CD4-positive, CD25-positive, alpha-beta regulatory T cell (primary cell): ENCODE results near the gene TTC28. TPM values are rescaled to one million over a fixed set of nuclear protein-coding genes. Genes with fewer than 3 reads are reported as not detected.

Experiments
- ATAC-seq, 2 donors: fragments of 150-1000 bp; cut with Tn5 transposase; one replicate each; pipeline ENCODE4 v1.10.0; 2021; ENCODE audit warnings: low read depth in 2 of 2, moderate number of reproducible peaks in 2 of 2, moderate library complexity in 1 of 2
- DNase-seq, 3 donors: peaks; one replicate each; pipeline versions ENCODE4 v3.0.0 to v3.0.0-alpha.2; 2012 to 2022; ENCODE audit warnings: mixed read lengths in 1 of 3
- H3K27ac ChIP-seq: one replicate; pipeline ENCODE4 v1.7.0; 2013; ENCODE audit warnings: mild to moderate bottlenecking, low read length; ENCODE audit not compliant: insufficient read depth, poor library complexity, severe bottlenecking
- H3K27me3 ChIP-seq: one replicate; pipeline ENCODE4 v1.7.0; 2013; ENCODE audit warnings: low read length; ENCODE audit not compliant: control insufficient read depth, insufficient read depth
- H3K36me3 ChIP-seq: one replicate; pipeline ENCODE4 v1.7.0; 2013; ENCODE audit warnings: mild to moderate bottlenecking, low read length, moderate library complexity; ENCODE audit not compliant: control insufficient read depth, insufficient read depth
- H3K4me1 ChIP-seq: 2 replicates; pipeline ENCODE4 v1.7.0; 2013; ENCODE audit warnings: mild to moderate bottlenecking, low read length; ENCODE audit not compliant: insufficient read depth, control insufficient read depth, poor library complexity, severe bottlenecking
- H3K4me3 ChIP-seq: one replicate; pipeline ENCODE4 v1.7.0; 2013; ENCODE audit warnings: low read depth, mild to moderate bottlenecking, low read length, moderate library complexity
- H3K9me3 ChIP-seq, 2 experiments: 1 replicate in 1 of 2; 2 replicates in 1 of 2; pipeline ENCODE4 v1.7.0; 2013; ENCODE audit warnings: low read length in 2 of 2, mild to moderate bottlenecking in 1 of 2, moderate library complexity in 1 of 2; ENCODE audit not compliant: control insufficient read depth in 2 of 2
- H3K27ac Mint-ChIP-seq, 3 donors: one replicate each; pipeline ENCODE4 v1.8.0; 2020 to 2022; ENCODE audit warnings: mild to moderate bottlenecking in 3 of 3, mixed read lengths in 3 of 3, moderate library complexity in 2 of 3
- H3K27me3 Mint-ChIP-seq: one replicate; pipeline ENCODE4 v1.8.0; 2022; ENCODE audit warnings: mild to moderate bottlenecking, mixed read lengths
- H3K36me3 Mint-ChIP-seq: one replicate; pipeline ENCODE4 v1.8.0; 2020; ENCODE audit warnings: mixed read lengths
- H3K4me1 Mint-ChIP-seq, 4 donors: one replicate each; pipeline ENCODE4 v1.8.0; 2020 to 2022; ENCODE audit warnings: mixed read lengths in 4 of 4, mild to moderate bottlenecking in 1 of 4
- H3K4me3 Mint-ChIP-seq, 4 donors: one replicate each; pipeline ENCODE4 v1.8.0; 2020 to 2022; ENCODE audit warnings: mild to moderate bottlenecking in 4 of 4, mixed read lengths in 4 of 4, moderate library complexity in 3 of 4
- H3K9me3 Mint-ChIP-seq, 7 donors: one replicate each; pipeline ENCODE4 v1.8.0; 2020 to 2022; ENCODE audit warnings: mixed read lengths in 7 of 7, mild to moderate bottlenecking in 3 of 7, moderate library complexity in 2 of 7
- polyA plus RNA-seq, 4 donors: library from polyadenylated mRNA; unstranded; fragments of 300-500 nt; fragmentation: Illumina TruSeq; gene quantifications; one replicate each; pipeline ENCODE4 v1.2.3, GENCODE V29; 2021
- total RNA-seq: library from RNA; stranded (reverse); gene quantifications from one replicate; pipeline ENCODE4 v1.2.3, GENCODE V29; 2022

TTC28 gene
- total and polyA plus RNA-seq, 5 donors from 2014 or later = 0.02 to 2.7 (median 0.28) TPM; not detected in 1

- Mint-ChIP-seq H3K9me3 (no peaks in the 10 kb centered on the region), H3K27me3 (no peaks in the 10 kb centered on the region), H3K36me3 (no peaks in the 10 kb centered on the region), H3K4me1 (no peaks in the 10 kb centered on the region), H3K4me3 (no peak overlapping the region), H3K27ac (no peak overlapping the region)
- ATAC-seq (no peak), DNase-seq (no peak)
- H3K27me3 ChIP-seq = peaks cover 2% of the 10 kb centered on the region
- H3K4me3 ChIP-seq = no peak overlapping the region
- H3K27ac ChIP-seq = no peak overlapping the region
- H3K4me1 ChIP-seq = no peaks in the 10 kb centered on the region
- H3K9me3 ChIP-seq = no peaks in the 10 kb centered on the region
- H3K36me3 ChIP-seq = no peaks in the 10 kb centered on the region
Measured at GRCh38 chr22:28112190-28112544, 567.5 kb downstream of the TTC28 start.

- Histone ChIP-seq H3K27ac (no peak overlapping the region), H3K9me3 (no peaks in the 10 kb centered on the region), H3K36me3 (no peaks in the 10 kb centered on the region), H3K4me1 (no peaks in the 10 kb centered on the region), H3K27me3 (peaks cover 2% of the 10 kb centered on the region), H3K4me3 (no peak overlapping the region)
- Mint-ChIP-seq H3K4me3 (no peak overlapping the region), H3K27me3 (no peaks in the 10 kb centered on the region), H3K9me3 (no peaks in the 10 kb centered on the region), H3K27ac (no peak overlapping the region), H3K36me3 (no peaks in the 10 kb centered on the region), H3K4me1 (no peaks in the 10 kb centered on the region)
- DNase-seq (no peak), ATAC-seq (no peak)
Measured at GRCh38 chr22:28111501-28112189, 568.0 kb downstream of the TTC28 start.

GRCh38 chr22:28108851-28109250 lies 570.8 kb downstream of the TTC28 start:
- H3K27ac ChIP-seq = no peak overlapping the region
- H3K9me3 ChIP-seq = no peaks in the 10 kb centered on the region
- Mint-ChIP-seq H3K4me1 (no peaks in the 10 kb centered on the region), H3K36me3 (no peaks in the 10 kb centered on the region), H3K4me3 (no peak overlapping the region), H3K9me3 (no peaks in the 10 kb centered on the region), H3K27me3 (no peaks in the 10 kb centered on the region), H3K27ac (no peak overlapping the region)
- ATAC-seq (no peak), DNase-seq (no peak)
- peaks cover 2% of the 10 kb centered on the region for H3K27me3 ChIP-seq
- H3K4me3 ChIP-seq = no peak overlapping the region
- no peaks in the 10 kb centered on the region for H3K4me1 ChIP-seq
- no peaks in the 10 kb centered on the region for H3K36me3 ChIP-seq

GRCh38 chr22:28106617-28107016 lies 573.0 kb downstream of the TTC28 start:
- no peaks in the 10 kb centered on the region for H3K27me3 Mint-ChIP-seq
- no peak overlapping the region for H3K27ac Mint-ChIP-seq
- no peaks in the 10 kb centered on the region for H3K9me3 Mint-ChIP-seq
- H3K4me3 Mint-ChIP-seq = no peak overlapping the region
- no peaks in the 10 kb centered on the region for H3K36me3 ChIP-seq
- H3K27ac ChIP-seq = no peak overlapping the region
- no peaks in the 10 kb centered on the region for H3K4me1 ChIP-seq
- DNase-seq (no peak), ATAC-seq (no peak)
- H3K9me3 ChIP-seq = no peaks in the 10 kb centered on the region
- H3K27me3 ChIP-seq = no peaks in the 10 kb centered on the region
- no peak overlapping the region for H3K4me3 ChIP-seq
- H3K4me1 Mint-ChIP-seq = no peaks in the 10 kb centered on the region
- no peaks in the 10 kb centered on the region for H3K36me3 Mint-ChIP-seq

GRCh38 chr22:28105988-28106387 lies 573.7 kb downstream of the TTC28 start:
- Mint-ChIP-seq H3K36me3 (no peaks in the 10 kb centered on the region), H3K4me3 (no peak overlapping the region), H3K4me1 (no peaks in the 10 kb centered on the region), H3K27me3 (no peaks in the 10 kb centered on the region), H3K9me3 (no peaks in the 10 kb centered on the region), H3K27ac (no peak overlapping the region)
- H3K27ac ChIP-seq = no peak overlapping the region
- no peaks in the 10 kb centered on the region for H3K4me1 ChIP-seq
- no peaks in the 10 kb centered on the region for H3K27me3 ChIP-seq
- no peak for DNase-seq
- no peaks in the 10 kb centered on the region for H3K36me3 ChIP-seq
- ATAC-seq = no peak
- no peaks in the 10 kb centered on the region for H3K9me3 ChIP-seq
- no peak overlapping the region for H3K4me3 ChIP-seq

GRCh38 chr22:28105413-28105812 lies 574.2 kb downstream of the TTC28 start:
- no peak overlapping the region for H3K4me3 Mint-ChIP-seq
- H3K36me3 ChIP-seq = no peaks in the 10 kb centered on the region
- no peaks in the 10 kb centered on the region for H3K4me1 ChIP-seq
- no peak overlapping the region for H3K27ac Mint-ChIP-seq
- H3K27me3 ChIP-seq = no peaks in the 10 kb centered on the region
- no peaks in the 10 kb centered on the region for H3K36me3 Mint-ChIP-seq
- no peak overlapping the region for H3K27ac ChIP-seq
- H3K4me1 Mint-ChIP-seq = no peaks in the 10 kb centered on the region
- H3K4me3 ChIP-seq = no peak overlapping the region
- ATAC-seq (no peak), DNase-seq (no peak)
- H3K9me3 ChIP-seq = no peaks in the 10 kb centered on the region
- no peaks in the 10 kb centered on the region for H3K9me3 Mint-ChIP-seq
- H3K27me3 Mint-ChIP-seq = no peaks in the 10 kb centered on the region

- no peaks in the 10 kb centered on the region for H3K36me3 Mint-ChIP-seq
- no peaks in the 10 kb centered on the region for H3K4me1 Mint-ChIP-seq
- H3K9me3 ChIP-seq = no peaks in the 10 kb centered on the region
- ATAC-seq (no peak), DNase-seq (no peak)
- no peak overlapping the region for H3K4me3 Mint-ChIP-seq
- H3K27me3 Mint-ChIP-seq = no peaks in the 10 kb centered on the region
- H3K36me3 ChIP-seq = no peaks in the 10 kb centered on the region
- no peak overlapping the region for H3K27ac Mint-ChIP-seq
- H3K9me3 Mint-ChIP-seq = no peaks in the 10 kb centered on the region
- no peak overlapping the region for H3K27ac ChIP-seq
- no peak overlapping the region for H3K4me3 ChIP-seq
- H3K27me3 ChIP-seq = no peaks in the 10 kb centered on the region
- no peaks in the 10 kb centered on the region for H3K4me1 ChIP-seq
Measured at GRCh38 chr22:28103596-28103995, 576.0 kb downstream of the TTC28 start.

- no peak overlapping the region for H3K4me3 Mint-ChIP-seq
- no peaks in the 10 kb centered on the region for H3K36me3 Mint-ChIP-seq
Measured at GRCh38 chr22:28102151-28102812, 577.4 kb downstream of the TTC28 start.

More at GRCh38 chr22:28102151-28102812, 577.4 kb downstream of the TTC28 start:
- Histone ChIP-seq H3K27me3 (no peaks in the 10 kb centered on the region), H3K9me3 (no peaks in the 10 kb centered on the region), H3K36me3 (no peaks in the 10 kb centered on the region), H3K27ac (no peak overlapping the region), H3K4me3 (no peak overlapping the region), H3K4me1 (no peaks in the 10 kb centered on the region)
- DNase-seq (no peak), ATAC-seq (no peak)
- Mint-ChIP-seq H3K27ac (no peak overlapping the region), H3K4me1 (no peaks in the 10 kb centered on the region), H3K9me3 (no peaks in the 10 kb centered on the region), H3K27me3 (no peaks in the 10 kb centered on the region)
